Measurements from ENCODE around the gene GLG1.
"Not testable (repeated sequence)": the region's sequence is repeated elsewhere in the genome, so short reads cannot be mapped to it uniquely, and the experiment has no call there.

GLG1 gene

GRCh38 chr16:74558873-74559272, 48.0 kb downstream of the GLG1 start:
- peaks cover 16% of the 10 kb centered on the region for H3K4me1 Mint-ChIP-seq (ENCODE audit: low read depth)
- H3K27ac Mint-ChIP-seq, result no peak overlapping the region
- peaks cover 7% of the 10 kb centered on the region for H3K36me3 Mint-ChIP-seq (ENCODE audit: low read depth)
- H3K4me3 Mint-ChIP-seq, result no peak overlapping the region
- no peaks in the 10 kb centered on the region for H3K9me3 Mint-ChIP-seq
- intact Hi-C loops (cut with micrococcal nuclease), result no loop called here
- H3K27me3 Mint-ChIP-seq, result no peaks in the 10 kb centered on the region

- H3K27me3 Mint-ChIP-seq, result no peaks in the 10 kb centered on the region
- H3K36me3 Mint-ChIP-seq (ENCODE audit: low read depth), result no peaks in the 10 kb centered on the region
- no peak overlapping the region for H3K4me3 Mint-ChIP-seq
- H3K27ac Mint-ChIP-seq, result no peak overlapping the region
- H3K4me1 Mint-ChIP-seq (ENCODE audit: low read depth), result peaks cover 1% of the 10 kb centered on the region
- H3K9me3 Mint-ChIP-seq, result no peaks in the 10 kb centered on the region
- intact Hi-C loops (cut with micrococcal nuclease), result no loop called here
These were observed 49.6 kb downstream of the GLG1 start for GRCh38 chr16:74557275-74557674.

GRCh38 chr16:74556375-74556922, 50.5 kb downstream of the GLG1 start:
- Mint-ChIP-seq H3K4me3 (no peak overlapping the region), H3K4me1 (ENCODE audit: low read depth) (no peaks in the 10 kb centered on the region), H3K27ac (no peak overlapping the region), H3K36me3 (ENCODE audit: low read depth) (no peaks in the 10 kb centered on the region), H3K27me3 (no peaks in the 10 kb centered on the region), H3K9me3 (no peaks in the 10 kb centered on the region)
- intact Hi-C loops (cut with micrococcal nuclease), result no loop called here

GRCh38 chr16:74552357-74552756, 54.6 kb downstream of the GLG1 start:
- H3K27me3 Mint-ChIP-seq; H3K27ac Mint-ChIP-seq; H3K36me3 Mint-ChIP-seq (ENCODE audit: low read depth); H3K9me3 Mint-ChIP-seq; intact Hi-C loops (cut with micrococcal nuclease); H3K4me3 Mint-ChIP-seq; H3K4me1 Mint-ChIP-seq (ENCODE audit: low read depth): not testable (repeated sequence)

- H3K36me3 Mint-ChIP-seq (ENCODE audit: low read depth); H3K4me1 Mint-ChIP-seq (ENCODE audit: low read depth); H3K4me3 Mint-ChIP-seq; intact Hi-C loops (cut with micrococcal nuclease); H3K27me3 Mint-ChIP-seq; H3K27ac Mint-ChIP-seq; H3K9me3 Mint-ChIP-seq: not testable (repeated sequence)
These were observed 56.5 kb downstream of the GLG1 start for GRCh38 chr16:74550227-74551019.

GRCh38 chr16:74546112-74546511, 60.8 kb downstream of the GLG1 start:
- H3K4me3 Mint-ChIP-seq; H3K27me3 Mint-ChIP-seq; H3K27ac Mint-ChIP-seq; H3K4me1 Mint-ChIP-seq (ENCODE audit: low read depth); H3K36me3 Mint-ChIP-seq (ENCODE audit: low read depth); H3K9me3 Mint-ChIP-seq; intact Hi-C loops (cut with micrococcal nuclease): not testable (repeated sequence)

- not testable (repeated sequence) for H3K27me3 Mint-ChIP-seq
These were observed 63.9 kb downstream of the GLG1 start for GRCh38 chr16:74542911-74543578.

GRCh38 chr16:74540663-74541062, 66.3 kb downstream of the GLG1 start:
- H3K36me3 Mint-ChIP-seq (ENCODE audit: low read depth); H3K27ac Mint-ChIP-seq; H3K27me3 Mint-ChIP-seq; intact Hi-C loops (cut with micrococcal nuclease); H3K9me3 Mint-ChIP-seq; H3K4me3 Mint-ChIP-seq; H3K4me1 Mint-ChIP-seq (ENCODE audit: low read depth): not testable (repeated sequence)

More at GRCh38 chr16:74542911-74543578, 63.9 kb downstream of the GLG1 start:
- H3K36me3 Mint-ChIP-seq (ENCODE audit: low read depth); H3K9me3 Mint-ChIP-seq; intact Hi-C loops (cut with micrococcal nuclease); H3K27ac Mint-ChIP-seq; H3K4me1 Mint-ChIP-seq (ENCODE audit: low read depth); H3K4me3 Mint-ChIP-seq: not testable (repeated sequence)

GRCh38 chr16:74538801-74539200, 68.1 kb downstream of the GLG1 start:
- H3K4me1 Mint-ChIP-seq (ENCODE audit: low read depth); H3K27ac Mint-ChIP-seq; H3K9me3 Mint-ChIP-seq; H3K36me3 Mint-ChIP-seq (ENCODE audit: low read depth); intact Hi-C loops (cut with micrococcal nuclease); H3K27me3 Mint-ChIP-seq; H3K4me3 Mint-ChIP-seq: not testable (repeated sequence)

- H3K27ac Mint-ChIP-seq; H3K36me3 Mint-ChIP-seq (ENCODE audit: low read depth); H3K4me3 Mint-ChIP-seq; H3K27me3 Mint-ChIP-seq; H3K4me1 Mint-ChIP-seq (ENCODE audit: low read depth); H3K9me3 Mint-ChIP-seq; intact Hi-C loops (cut with micrococcal nuclease): not testable (repeated sequence)
These were observed 69.2 kb downstream of the GLG1 start for GRCh38 chr16:74537746-74538145.

GRCh38 chr16:74534650-74535049, 72.3 kb downstream of the GLG1 start:
- intact Hi-C loops (cut with micrococcal nuclease); H3K27ac Mint-ChIP-seq; H3K27me3 Mint-ChIP-seq; H3K4me3 Mint-ChIP-seq; H3K9me3 Mint-ChIP-seq; H3K4me1 Mint-ChIP-seq (ENCODE audit: low read depth): not testable (repeated sequence)
- H3K36me3 Mint-ChIP-seq (ENCODE audit: low read depth), result peaks cover 20% of the 10 kb centered on the region

GRCh38 chr16:74524926-74525325, 82.0 kb downstream of the GLG1 start:
- Mint-ChIP-seq H3K27ac (no peak overlapping the region), H3K4me1 (ENCODE audit: low read depth) (peaks cover 3% of the 10 kb centered on the region), H3K36me3 (ENCODE audit: low read depth) (peaks cover 32% of the 10 kb centered on the region), H3K4me3 (no peak overlapping the region), H3K9me3 (no peaks in the 10 kb centered on the region), H3K27me3 (no peaks in the 10 kb centered on the region)
- intact Hi-C loops (cut with micrococcal nuclease), result no loop called here

- peaks cover 8% of the 10 kb centered on the region for H3K4me1 Mint-ChIP-seq (ENCODE audit: low read depth)
- H3K36me3 Mint-ChIP-seq (ENCODE audit: low read depth), result peaks cover 24% of the 10 kb centered on the region
- intact Hi-C loops (cut with micrococcal nuclease), result no loop called here
- no peaks in the 10 kb centered on the region for H3K27me3 Mint-ChIP-seq
- H3K27ac Mint-ChIP-seq, result no peak overlapping the region
- no peak overlapping the region for H3K4me3 Mint-ChIP-seq
- H3K9me3 Mint-ChIP-seq, result no peaks in the 10 kb centered on the region
These were observed 82.8 kb downstream of the GLG1 start for GRCh38 chr16:74524117-74524516.

- H3K4me3 Mint-ChIP-seq; H3K27ac Mint-ChIP-seq; H3K27me3 Mint-ChIP-seq; H3K4me1 Mint-ChIP-seq (ENCODE audit: low read depth); H3K9me3 Mint-ChIP-seq; intact Hi-C loops (cut with micrococcal nuclease): not testable (repeated sequence)
- H3K36me3 Mint-ChIP-seq (ENCODE audit: low read depth), result peaks cover 20% of the 10 kb centered on the region
These were observed 83.2 kb downstream of the GLG1 start for GRCh38 chr16:74523706-74524105.
